Measurements from ENCODE around the gene ST3GAL5. TPM values are rescaled to one million over a fixed set of nuclear protein-coding genes. Genes with fewer than 3 reads are reported as not detected.

Gene ST3GAL5
- total RNA-seq, 1 donor, result 17.4 TPM

DNA sequence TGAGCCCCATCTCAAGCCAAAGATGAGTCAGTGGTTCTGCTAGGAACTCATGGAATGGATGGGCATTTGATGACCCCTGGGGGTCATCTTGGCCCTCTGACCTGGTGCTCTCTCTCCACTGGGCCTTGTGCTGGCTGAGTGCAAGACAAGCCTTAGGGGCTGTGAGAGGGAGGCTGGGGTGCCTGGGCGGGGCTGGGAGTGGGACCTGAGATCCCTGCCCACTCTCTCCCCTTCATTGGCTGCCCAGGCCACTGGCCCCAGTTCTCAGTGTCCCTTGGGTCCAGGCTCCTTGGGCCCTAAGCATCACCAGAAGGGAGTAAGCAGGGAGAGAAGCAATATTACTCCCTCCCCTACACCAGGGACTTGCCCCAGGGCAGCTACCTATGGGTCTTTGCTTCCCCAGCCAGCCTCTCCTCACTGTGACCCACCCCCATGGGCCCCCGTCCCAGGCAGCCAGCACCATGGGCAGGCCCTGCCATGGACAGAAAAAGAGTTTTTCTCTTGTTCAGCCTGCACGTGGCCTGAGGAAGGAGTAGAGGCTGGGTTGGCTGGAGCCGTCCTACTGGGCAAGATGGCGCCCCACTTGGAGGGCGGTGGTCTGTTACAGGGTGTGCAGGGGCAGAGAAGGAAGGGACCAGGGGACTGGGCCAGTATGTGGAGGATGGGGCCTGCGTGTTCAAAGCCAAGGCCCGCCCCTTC lies 101.4 kb downstream of the ST3GAL5 start:
- Histone ChIP-seq H3K9me3 (ENCODE audit: low read depth, low read length) (no peaks in the 10 kb centered on the region), H3K36me3 (ENCODE audit: insufficient read depth, low read length) (peaks cover 18% of the 10 kb centered on the region), H3K4me1 (ENCODE audit: insufficient read depth, low read length) (peaks cover 32% of the 10 kb centered on the region)

More for the DNA sequence above, 101.4 kb downstream of the ST3GAL5 start:
- Histone ChIP-seq H3K4me2 (ENCODE audit: insufficient read depth, low read length) (no peak overlapping the region), H3K27me3 (ENCODE audit: insufficient read depth, low read length) (no peaks in the 10 kb centered on the region), H3K4me3 (ENCODE audit: insufficient read depth, low read length) (no peak overlapping the region), H3K79me2 (ENCODE audit: insufficient read depth, low read length) (no peaks in the 10 kb centered on the region), H3K27ac (ENCODE audit: low read depth, low read length) (no peak overlapping the region), H2AFZ (ENCODE audit: low read length) (no peak overlapping the region), H4K20me1 (ENCODE audit: insufficient read depth, low read length) (peaks cover 19% of the 10 kb centered on the region)
- no peak for DNase-seq (ENCODE audit: insufficient read length, low spot score, missing footprints)
- TF ChIP-seq CTCF (IDR thresholded peaks at IDR 0.05; ENCODE audit: extremely low read depth, low read depth, low read length), result no peak

Small RNAs within 50 kb of the gene (small RNA-seq; reads per million reads assigned to genes)
- gene RN7SKP83, result not detected

Other genes starting within 250 kb of the ST3GAL5 start
- gene SFTPB, start 220.8 kb downstream of the ST3GAL5 start, total RNA-seq, result not detected in 2 replicates
- not detected in 2 replicates for gene GNLY, start 194.6 kb downstream of the ST3GAL5 start, total RNA-seq
- 18.6 and 35.1 TPM in 2 replicates for gene ATOH8, start 135.0 kb downstream of the ST3GAL5 start, total RNA-seq
- gene POLR1A, start 216.9 kb upstream of the ST3GAL5 start, total RNA-seq, result 15.6 and 17.4 TPM in 2 replicates
- gene PTCD3, start 217.2 kb upstream of the ST3GAL5 start, total RNA-seq, result 55.0 and 61.6 TPM in 2 replicates